SK-MEL-5 (cell line): ENCODE data around the gene DCLRE1B. TPM values are rescaled to one million over a fixed set of nuclear protein-coding genes. Genes with fewer than 3 reads are reported as not detected.
A peak's percentile ranks its signal among the peaks of the same experiment; 100 is the strongest.

ENCODE experiments used
- DNase-seq: peaks from one replicate; pipeline ENCODE4 v3.0.0-alpha.2; 2016; ENCODE audit warnings: low read depth, low spot score
- in situ Hi-C: cut with HindIII; loops from 2 replicates; pipeline ENCODE4 v1.10.0; 2016; ENCODE audit warnings: low sequenced_read_pairs, high pct_unique_total_duplicates, low pct_unique_long_range_greater_than_20kb
- total RNA-seq: library from RNA; depleted of rRNA; stranded (reverse); fragments of >200 nt; shearing (Covaris generic); gene quantifications from 2 replicates; pipeline ENCODE4 v1.2.3, GENCODE V29; 2014

DCLRE1B gene
- total RNA-seq, 1 experiment from 2014 or later, result 6.2 TPM

DNA sequence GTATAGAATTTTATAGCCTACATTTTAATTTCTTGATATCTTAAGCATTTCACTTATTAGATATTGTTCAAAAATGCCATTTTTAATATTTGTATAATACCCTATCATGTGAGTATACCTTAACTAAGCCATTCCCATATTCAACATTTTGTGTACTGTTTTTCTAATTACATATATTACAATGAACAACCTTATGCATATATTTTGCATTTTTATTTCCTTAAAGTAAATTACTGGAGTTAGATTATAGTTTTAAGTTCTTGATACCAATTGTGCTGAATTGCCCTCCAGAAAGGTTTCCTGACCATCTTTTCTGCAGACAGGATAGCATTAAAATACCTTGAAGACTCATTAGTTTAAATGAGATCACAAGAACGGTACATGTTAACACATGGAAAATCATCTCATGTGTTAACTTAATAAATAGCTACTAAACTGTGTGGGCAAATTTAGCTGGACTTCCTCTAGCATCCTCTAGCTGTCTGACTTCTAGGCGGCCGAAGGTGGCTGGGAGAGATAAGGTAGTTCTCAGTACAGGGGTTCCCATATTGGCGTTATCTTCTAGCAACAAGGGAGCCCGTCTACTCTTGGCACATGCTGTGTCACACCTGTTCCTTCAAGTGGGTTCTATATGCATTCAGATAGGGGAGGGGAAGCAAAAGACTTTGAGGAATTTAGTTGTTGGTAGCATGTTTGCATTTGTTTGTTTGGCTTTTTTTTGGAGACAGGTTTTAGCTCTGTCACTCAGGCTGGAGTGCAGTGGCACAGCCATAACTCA, 8.9 kb downstream of the DCLRE1B start:
- no peak for DNase-seq
- in situ Hi-C loops, result no loop called here

DNA sequence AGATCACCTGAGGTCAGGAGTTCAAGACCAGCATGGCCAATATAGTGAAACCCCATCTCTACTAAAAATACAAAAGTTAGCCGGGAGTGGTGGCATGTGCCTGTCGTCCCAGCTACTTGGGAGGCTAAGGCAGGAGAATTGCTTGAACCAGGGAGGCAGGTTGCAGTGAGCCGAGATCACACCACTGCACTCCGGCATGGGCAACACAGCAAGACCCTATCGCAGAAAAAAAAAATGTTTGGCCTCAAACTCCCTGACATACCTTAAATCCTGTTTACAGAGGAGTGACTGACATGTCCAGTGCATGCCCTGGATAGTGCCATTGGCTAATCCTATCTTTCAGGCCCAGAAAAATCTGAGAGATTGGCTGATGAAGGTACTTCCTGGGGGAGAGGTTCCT, 11.8 kb downstream of the DCLRE1B start:
- in situ Hi-C loops, result no loop called here

DNA sequence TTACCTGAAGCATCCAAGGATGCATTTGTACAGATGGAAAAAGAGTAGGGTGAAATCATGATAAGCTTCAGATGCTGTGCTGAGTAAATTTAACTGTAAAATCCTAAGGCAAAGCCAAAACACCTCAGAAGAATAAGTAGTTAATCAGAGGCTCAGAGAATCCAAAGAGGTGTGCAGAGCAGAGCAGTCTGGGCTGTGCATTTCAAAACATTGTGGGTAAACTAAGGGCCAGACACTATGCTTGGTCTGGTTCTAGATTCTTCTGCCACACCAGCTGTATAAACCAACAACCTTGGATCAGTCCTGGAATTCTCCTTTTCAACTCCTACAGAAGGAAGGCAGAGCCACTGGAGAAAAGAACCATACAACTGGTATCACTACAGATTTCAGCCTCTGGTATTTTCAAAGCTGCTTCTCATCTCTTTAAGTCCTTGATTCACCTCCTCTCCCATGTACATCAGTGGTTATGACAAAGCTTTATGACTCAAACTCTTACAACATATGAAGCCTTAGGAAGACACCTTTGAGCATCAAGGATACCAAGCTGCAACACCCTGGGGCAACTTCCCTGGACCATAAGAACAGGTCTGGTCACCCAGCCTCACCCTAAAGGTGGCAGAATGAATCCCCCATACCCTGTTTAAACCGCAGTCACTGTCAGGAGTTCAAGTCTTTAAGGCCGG, 12.4 kb downstream of the DCLRE1B start:
- DNase-seq, result no peak
- in situ Hi-C loops, result no loop called here

More for the DNA sequence above, 11.8 kb downstream of the DCLRE1B start:
- DNase-seq, result no peak

GRCh38 chr1:113918243-113918642, 13.1 kb downstream of the DCLRE1B start:
- in situ Hi-C loops, result no loop called here
- DNase-seq, result no peak

- no peak for DNase-seq
- in situ Hi-C loops, result no loop called here
Measured at GRCh38 chr1:113922957-113923356, 17.8 kb downstream of the DCLRE1B start.

- in situ Hi-C loops, result no loop called here
- no peak for DNase-seq
Measured at GRCh38 chr1:113924473-113924872, 19.3 kb downstream of the DCLRE1B start.

- in situ Hi-C loops, result no loop called here
- DNase-seq, result no peak
Measured at GRCh38 chr1:113928187-113928930, 23.2 kb downstream of the DCLRE1B start.

GRCh38 chr1:113928941-113929749, 24.0 kb downstream of the DCLRE1B start, which contains the start of gene HIPK1:
Gene HIPK1 (plus strand): TSS chr1:113929324.
- in situ Hi-C loops, result no loop called here
- DNase-seq, result peak; percentile 85

- in situ Hi-C loops, result no loop called here
- peak; percentile 9 for DNase-seq
Measured at GRCh38 chr1:113929750-113930498, 24.8 kb downstream of the DCLRE1B start.

- peak; percentile 25 for DNase-seq
- in situ Hi-C loops, result no loop called here
Measured at GRCh38 chr1:113930499-113931161, 25.5 kb downstream of the DCLRE1B start.

GRCh38 chr1:113931451-113931851, 26.3 kb downstream of the DCLRE1B start:
- in situ Hi-C loops, result no loop called here
- DNase-seq, result no peak

DNA sequence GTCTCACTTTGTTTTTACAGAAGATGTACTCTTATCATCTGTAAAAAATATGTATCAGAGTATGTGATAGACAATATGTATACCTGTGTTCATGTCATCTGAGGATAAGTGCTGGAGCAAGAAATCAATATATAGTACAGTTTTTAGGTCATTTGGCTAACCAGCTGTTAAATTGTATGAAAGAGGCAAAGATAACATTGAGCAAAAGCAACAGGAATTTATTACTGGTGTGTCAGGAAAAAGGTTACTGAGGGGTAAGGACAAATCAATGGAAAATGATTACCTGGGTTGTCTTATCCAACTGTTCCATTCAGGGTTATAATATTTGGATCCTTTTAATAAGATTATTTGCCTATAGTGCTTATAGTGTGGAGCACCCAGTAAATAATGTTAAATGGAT, 28.9 kb downstream of the DCLRE1B start:
- in situ Hi-C loops, result no loop called here

DNA sequence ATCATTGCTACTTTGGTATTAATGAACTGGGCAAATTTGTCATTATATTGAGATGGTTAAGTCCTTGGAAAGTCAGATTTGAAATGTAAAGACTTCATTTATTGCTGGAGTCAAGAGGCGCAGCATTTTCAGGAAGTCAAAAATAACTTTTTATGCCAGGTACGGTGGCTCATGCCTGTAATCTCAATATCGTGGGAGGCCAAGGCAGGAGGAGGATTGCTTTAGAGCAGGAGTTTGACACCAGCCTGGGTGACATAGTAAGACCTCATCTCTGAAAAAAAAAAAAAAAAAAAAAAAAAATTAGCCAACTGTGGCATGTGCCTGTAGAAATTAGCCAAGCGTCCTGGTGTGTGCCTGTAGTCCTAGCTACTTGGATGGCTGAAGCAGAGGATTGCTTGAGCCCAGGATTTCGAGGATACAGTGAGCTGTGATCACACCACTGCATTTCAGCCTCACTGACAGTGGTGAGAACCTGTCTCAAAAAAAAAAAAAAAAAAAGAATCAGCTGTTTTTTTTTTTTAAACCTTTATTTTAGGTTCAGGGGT, 29.5 kb downstream of the DCLRE1B start:
- in situ Hi-C loops, result no loop called here
- no peak for DNase-seq

More for the DNA sequence above, 28.9 kb downstream of the DCLRE1B start:
- DNase-seq, result no peak

GRCh38 chr1:113935176-113935575, 30.1 kb downstream of the DCLRE1B start:
- in situ Hi-C loops, result no loop called here

DNA sequence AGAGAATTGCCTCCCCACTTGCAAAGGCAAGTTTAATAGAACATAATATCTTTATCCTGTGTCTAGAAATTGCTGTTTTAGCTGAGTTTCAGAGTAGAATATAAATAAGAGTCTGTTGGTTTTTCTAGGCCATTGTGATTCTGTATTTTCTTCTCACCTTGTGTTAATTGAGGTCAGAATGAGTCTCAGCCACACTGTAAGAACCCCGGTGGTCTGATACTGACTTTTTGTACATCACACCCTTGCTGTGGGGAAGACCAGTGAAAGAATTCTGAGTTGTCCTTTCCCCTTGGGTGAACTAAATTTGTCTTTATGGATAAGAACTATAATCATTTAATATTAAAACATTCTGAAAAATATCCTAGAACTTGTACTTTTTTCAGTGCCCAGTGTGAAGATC, 30.8 kb downstream of the DCLRE1B start:
- DNase-seq, result no peak
- in situ Hi-C loops, result no loop called here

More at GRCh38 chr1:113935176-113935575, 30.1 kb downstream of the DCLRE1B start:
- DNase-seq, result no peak

DNA sequence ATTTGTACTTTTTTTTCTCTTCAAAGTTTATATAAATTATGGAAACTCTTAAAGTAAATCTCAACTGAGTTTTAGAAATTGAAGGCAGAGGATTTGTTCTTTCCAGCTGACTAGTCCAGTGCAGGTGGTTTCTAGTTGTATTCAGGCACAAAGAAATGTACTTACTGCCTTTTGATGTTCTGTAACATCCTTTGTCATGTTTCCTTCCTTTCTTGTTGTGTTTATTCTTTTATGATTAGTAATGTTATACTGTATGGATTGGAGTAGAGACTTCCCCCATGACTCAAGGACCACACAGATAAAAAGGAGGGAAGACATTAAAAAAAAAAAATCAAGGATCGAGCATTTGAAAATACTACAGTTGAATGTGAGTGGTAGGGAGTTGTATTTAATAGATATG, 32.0 kb downstream of the DCLRE1B start:
- no peak for DNase-seq
- in situ Hi-C loops, result no loop called here
